Skeletal muscle tissue (tissue), 4 donors: ENCODE results near the gene DOCK8. TPM values are rescaled to one million over a fixed set of nuclear protein-coding genes. Genes with fewer than 3 reads are reported as not detected.

ENCODE experiments used
- H3K27ac ChIP-seq: one replicate; pipeline ENCODE4 v1.7.0; 2013; ENCODE audit warnings: mild to moderate bottlenecking, low read depth, low read length, inconsistent platforms
- H3K27me3 ChIP-seq, 3 donors: one replicate each; pipeline ENCODE4 v1.7.0; 2013; ENCODE audit warnings: low read length in 3 of 3; ENCODE audit not compliant: control insufficient read depth in 3 of 3, insufficient read depth in 3 of 3
- H3K36me3 ChIP-seq, 3 donors: one replicate each; pipeline ENCODE4 v1.7.0; 2013; ENCODE audit warnings: low read length in 3 of 3; ENCODE audit not compliant: control insufficient read depth in 3 of 3, insufficient read depth in 3 of 3
- H3K4me1 ChIP-seq, 3 donors: one replicate each; pipeline ENCODE4 v1.7.0; 2013; ENCODE audit warnings: low read length in 3 of 3, mild to moderate bottlenecking in 3 of 3; ENCODE audit not compliant: control insufficient read depth in 3 of 3, insufficient read depth in 3 of 3
- H3K4me3 ChIP-seq, 3 donors: one replicate each; pipeline ENCODE4 v1.7.0; 2013; ENCODE audit warnings: low read length in 3 of 3
- H3K9ac ChIP-seq, 3 donors: one replicate each; pipeline ENCODE4 v1.7.0; 2013; ENCODE audit warnings: low read length in 3 of 3, mild to moderate bottlenecking in 3 of 3, moderate library complexity in 2 of 3, low read depth in 1 of 3
- H3K9me3 ChIP-seq, 3 donors: one replicate each; pipeline ENCODE4 v1.7.0; 2013; ENCODE audit warnings: low read length in 3 of 3; ENCODE audit not compliant: control insufficient read depth in 3 of 3
- total RNA-seq: library from RNA; depleted of rRNA; stranded (reverse); fragments of >200 nt; gene quantifications from one replicate; pipeline ENCODE4 v1.2.3, GENCODE V29; 2014
- donor health status: Osteomylitis.

DOCK8 gene
- total RNA-seq, 1 donor from 2014 or later: 13.0 TPM

DNA sequence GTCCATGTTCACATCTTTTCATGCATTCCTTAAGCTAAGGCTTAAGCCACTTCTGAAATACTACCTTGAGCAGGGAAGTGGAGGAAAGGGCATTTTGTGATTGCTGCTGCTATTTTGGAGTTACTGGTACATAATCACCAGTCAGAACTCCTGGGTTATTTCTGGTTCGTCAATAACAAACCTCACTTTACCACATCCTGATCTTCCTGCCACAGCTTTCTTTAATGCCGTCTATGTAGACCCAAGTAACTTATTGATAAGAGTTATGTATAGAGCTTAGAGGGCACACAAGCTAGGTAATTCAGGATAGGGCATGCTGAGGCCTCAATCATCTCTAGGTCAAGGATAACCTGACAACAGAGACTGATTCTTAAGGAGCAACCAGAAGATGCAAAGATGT lies 120.7 kb downstream of the DOCK8 start:
- Histone ChIP-seq H3K27ac (no peak overlapping the region), H3K4me1 (peaks cover 0 to 3% (median 0%) of the 10 kb centered on the region in 3 donors), H3K27me3 (no peaks in the 10 kb centered on the region), H3K4me3 (no peak overlapping the region), H3K9ac (no peak overlapping the region), H3K9me3 (no peaks in the 10 kb centered on the region), H3K36me3 (peaks cover 0 to 3% (median 0%) of the 10 kb centered on the region in 3 donors)

GRCh38 chr9:336039-336438 lies 121.4 kb downstream of the DOCK8 start:
- peaks cover 0 to 3% (median 0%) of the 10 kb centered on the region in 3 donors for H3K4me1 ChIP-seq
- no peaks in the 10 kb centered on the region for H3K9me3 ChIP-seq
- H3K36me3 ChIP-seq: peaks cover 0 to 3% (median 0%) of the 10 kb centered on the region in 3 donors
- no peak overlapping the region for H3K27ac ChIP-seq
- H3K4me3 ChIP-seq: no peak overlapping the region
- no peak overlapping the region for H3K9ac ChIP-seq
- H3K27me3 ChIP-seq: no peaks in the 10 kb centered on the region

GRCh38 chr9:338602-339001 lies 123.9 kb downstream of the DOCK8 start:
- Histone ChIP-seq H3K4me1 (peaks cover 0 to 3% (median 0%) of the 10 kb centered on the region in 3 donors), H3K9me3 (no peaks in the 10 kb centered on the region), H3K36me3 (no peaks in the 10 kb centered on the region), H3K27ac (no peak overlapping the region), H3K4me3 (no peak overlapping the region), H3K27me3 (no peaks in the 10 kb centered on the region), H3K9ac (no peak overlapping the region)

GRCh38 chr9:341634-342421 lies 127.2 kb downstream of the DOCK8 start:
- Histone ChIP-seq H3K27ac (no peak overlapping the region), H3K4me3 (no peak overlapping the region), H3K36me3 (no peaks in the 10 kb centered on the region), H3K4me1 (peaks cover 0 to 8% (median 0%) of the 10 kb centered on the region in 3 donors), H3K9ac (no peak overlapping the region), H3K27me3 (no peaks in the 10 kb centered on the region), H3K9me3 (no peaks in the 10 kb centered on the region)

DNA sequence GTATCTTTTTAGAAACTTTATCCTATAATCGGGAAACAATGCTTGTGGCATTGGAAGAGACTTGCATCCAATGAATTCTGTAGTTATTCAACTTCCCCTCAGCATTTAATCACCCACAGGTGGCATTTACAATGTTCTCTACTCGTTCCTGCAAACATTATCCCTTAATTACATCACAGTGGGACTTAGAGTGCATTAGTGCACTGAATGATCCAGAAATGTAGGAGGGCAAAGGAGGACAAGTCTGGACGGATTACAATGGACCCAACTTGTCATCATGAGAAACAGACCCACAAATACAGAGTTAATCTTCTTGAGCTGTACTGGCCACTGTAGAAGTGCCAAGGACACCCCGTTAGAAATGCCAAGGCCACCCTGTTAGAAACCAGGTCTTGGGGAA lies 129.1 kb downstream of the DOCK8 start:
- Histone ChIP-seq H3K9me3 (no peaks in the 10 kb centered on the region), H3K27ac (no peak overlapping the region), H3K4me3 (no peak overlapping the region), H3K9ac (no peak overlapping the region), H3K36me3 (no peaks in the 10 kb centered on the region), H3K4me1 (peaks cover 0 to 8% (median 0%) of the 10 kb centered on the region in 3 donors), H3K27me3 (no peaks in the 10 kb centered on the region)

- no peak overlapping the region for H3K27ac ChIP-seq
- H3K9me3 ChIP-seq: no peaks in the 10 kb centered on the region
- no peak overlapping the region for H3K9ac ChIP-seq
- peaks cover 0 to 8% (median 0%) of the 10 kb centered on the region in 3 donors for H3K4me1 ChIP-seq
- H3K36me3 ChIP-seq: no peaks in the 10 kb centered on the region
- H3K4me3 ChIP-seq: no peak overlapping the region
- no peaks in the 10 kb centered on the region for H3K27me3 ChIP-seq
Measured at GRCh38 chr9:346111-346571, 131.5 kb downstream of the DOCK8 start.

DNA sequence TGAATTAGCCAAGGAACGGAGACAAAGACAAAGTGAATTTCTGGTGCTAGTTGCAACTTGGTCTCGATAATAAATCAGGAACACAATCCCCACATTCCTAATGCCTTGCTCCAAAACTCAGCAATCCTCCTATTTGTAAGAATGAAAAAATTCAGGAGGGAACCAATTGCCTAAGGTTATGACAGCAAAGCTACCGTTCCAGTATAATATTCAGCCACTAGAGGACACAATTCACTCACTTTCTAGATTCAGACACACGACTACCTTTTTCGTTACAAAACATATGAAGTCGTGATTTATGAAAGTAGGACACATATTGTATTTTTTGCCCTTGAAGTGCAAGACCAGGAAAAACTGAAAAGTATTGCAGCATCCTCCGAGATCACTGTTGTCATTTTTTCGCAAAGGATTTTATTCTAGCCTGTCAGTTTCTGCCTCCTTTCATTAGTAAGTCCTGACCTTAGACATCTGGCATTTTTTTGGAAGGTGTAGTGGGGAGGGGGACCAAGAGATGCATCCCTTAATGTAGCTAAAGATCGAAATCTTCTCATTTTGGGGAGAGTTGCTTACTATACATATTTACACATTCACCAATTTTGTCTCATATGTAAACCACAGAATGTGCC lies 133.1 kb downstream of the DOCK8 start:
- Histone ChIP-seq H3K9me3 (no peaks in the 10 kb centered on the region), H3K4me3 (no peak overlapping the region), H3K4me1 (peaks cover 0 to 8% (median 0%) of the 10 kb centered on the region in 3 donors), H3K9ac (no peak overlapping the region), H3K27ac (no peak overlapping the region), H3K27me3 (no peaks in the 10 kb centered on the region), H3K36me3 (no peaks in the 10 kb centered on the region)

- Histone ChIP-seq H3K4me1 (peaks cover 0 to 8% (median 6%) of the 10 kb centered on the region in 3 donors), H3K4me3 (no peak overlapping the region), H3K9me3 (no peaks in the 10 kb centered on the region), H3K27me3 (no peaks in the 10 kb centered on the region), H3K9ac (no peak overlapping the region), H3K27ac (no peak overlapping the region), H3K36me3 (no peaks in the 10 kb centered on the region)
Measured at GRCh38 chr9:350384-350783, 135.7 kb downstream of the DOCK8 start.

GRCh38 chr9:351916-352315 lies 137.3 kb downstream of the DOCK8 start:
- Histone ChIP-seq H3K36me3 (no peaks in the 10 kb centered on the region), H3K27ac (no peak overlapping the region), H3K27me3 (no peaks in the 10 kb centered on the region), H3K4me1 (peaks cover 0 to 6% (median 0%) of the 10 kb centered on the region in 3 donors), H3K9me3 (no peaks in the 10 kb centered on the region), H3K9ac (no peak overlapping the region), H3K4me3 (no peak overlapping the region)

DNA sequence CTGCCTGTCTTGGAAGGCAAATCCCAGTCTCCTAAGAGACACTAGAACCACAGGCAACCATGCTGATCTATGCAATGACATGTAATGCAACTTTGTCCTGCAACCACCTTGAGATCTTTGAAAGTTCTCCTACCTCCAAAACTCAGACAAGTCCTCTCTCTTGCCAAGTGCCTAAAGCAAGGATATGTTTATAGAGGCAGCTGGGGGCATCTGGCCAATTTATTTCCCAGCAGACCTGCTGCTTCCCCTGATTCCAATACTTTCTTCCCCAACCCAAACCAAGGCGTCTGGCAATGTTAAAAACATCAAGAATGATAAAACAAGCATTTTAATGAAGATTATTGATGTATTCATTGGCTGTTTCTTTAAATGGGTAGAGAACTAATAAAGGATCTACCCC lies 138.4 kb downstream of the DOCK8 start:
- Histone ChIP-seq H3K4me3 (no peak overlapping the region), H3K27me3 (no peaks in the 10 kb centered on the region), H3K4me1 (peaks cover 0 to 6% (median 0%) of the 10 kb centered on the region in 3 donors), H3K9ac (no peak overlapping the region), H3K9me3 (no peaks in the 10 kb centered on the region), H3K36me3 (no peaks in the 10 kb centered on the region), H3K27ac (no peak overlapping the region)
